ENCODE data around the gene RALGDS. TPM values are rescaled to one million over a fixed set of nuclear protein-coding genes. Genes with fewer than 3 reads are reported as not detected.

RALGDS gene
- total and polyA plus RNA-seq, 9 of the 15 experiments (the other 6 are each of a cell fraction or from before 2014, with no cell fraction given) = 0.75 to 43.3 (median 27.1) TPM

GRCh38 chr9:133153227-133154096, 32.4 kb upstream of the RALGDS start (continued):
- TF ChIP-seq PTTG1 (tag; IDR thresholded peaks at IDR 0.05; ENCODE audit: low read depth) (no peak), ZNF77 (CRISPR knock-in tag; IDR thresholded peaks at IDR 0.05) (no peak), SMARCA4 (IDR thresholded peaks at IDR 0.05) (no peak), RBM34 (IDR thresholded peaks at IDR 0.05; ENCODE audit: borderline replicate concordance, insufficient read depth, low read length) (no peak)

GRCh38 chr9:133151601-133152525, 30.8 kb upstream of the RALGDS start:
- no peaks in the 10 kb centered on the region for H3K27me3 ChIP-seq (ENCODE audit: control insufficient read depth in 2 of 2, insufficient read depth in 2 of 2, low read length in 2 of 2)
- peak overlapping the region in 1 of 2 experiments; percentile 77; a peak in 2 of 4 replicates for H3K9ac ChIP-seq (ENCODE audit: insufficient read depth in 1 of 2, low read depth in 2 of 2, low read length in 2 of 2)
- H3K4me1 ChIP-seq (replicated peaks in 1 of 2; ENCODE audit: control insufficient read depth in 2 of 2, insufficient read depth in 2 of 2, low read length in 2 of 2) = peaks cover 9 to 57% of the 10 kb centered on the region in 2 experiments; a peak in 4 of 5 replicates
- 74% methylated on average over 14 of the region's 14 CpGs for WGBS (ENCODE audit: insufficient coverage, low coverage, missing lambda C conversion rate)
- BruUV-seq (replicated peaks) = no TSS peak
- H3K9me3 ChIP-seq (replicated peaks; ENCODE audit: control insufficient read depth, insufficient read depth, low read depth, low read length) = no peaks in the 10 kb centered on the region
- DNase-seq (ENCODE audit: extremely low read depth in 1 of 4, low spot score in 3 of 4) (no peak), ATAC-seq (no peak), FAIRE-seq (no peak)
- in situ Hi-C loops (cut with MboI) = no loop called here
- ChIA-PET CTCF (ENCODE audit: low intra/inter-chr PET ratio) (no interaction called here), POLR2A (interaction anchor here (0.6 to 0.8 kb wide), 5 partner anchors 9 to 421 kb away, joined by 3 to 6 read pairs (median 3); no protein-coding TSS in a partner anchor)
- no peak overlapping the region for H3K27ac ChIP-seq (ENCODE audit: extremely low read depth, low read depth, low read length)
- intact Hi-C loops (cut with micrococcal nuclease) = no loop called here
- peaks cover 9% of the 10 kb centered on the region; the same call in 1 of the 2 replicates for H4K20me1 ChIP-seq (replicated peaks; ENCODE audit: control insufficient read depth, insufficient read depth, low read length)
- H2AFZ ChIP-seq (ENCODE audit: low read depth, low read length) = no peak overlapping the region
- H3K36me3 ChIP-seq (ENCODE audit: control insufficient read depth, insufficient read depth, low read length) = peaks cover 25% of the 10 kb centered on the region; the same call in 1 of the 3 replicates
- peaks cover 19% of the 10 kb centered on the region for H3K79me2 ChIP-seq (ENCODE audit: control insufficient read depth, insufficient read depth, low read length)
- no peaks in the 10 kb centered on the region for H3K9me1 ChIP-seq (ENCODE audit: control insufficient read depth, insufficient read depth, low read length)
- no peak overlapping the region for H3K4me3 ChIP-seq
- no peak overlapping the region for H3K4me2 ChIP-seq (ENCODE audit: insufficient read depth, low read length)
- TF ChIP-seq AFF1 (IDR thresholded peaks at IDR 0.05; ENCODE audit: low read depth in 1 of 2, partially characterized antibody in 2 of 2) (no peak), DACH1 (IDR thresholded peaks at IDR 0.05; ENCODE audit: partially characterized antibody) (no peak), SPI1 (IDR thresholded peaks at IDR 0.05; ENCODE audit: borderline replicate concordance, low read depth, low read length) (no peak), PHF20 (IDR thresholded peaks at IDR 0.05; ENCODE audit: partially characterized antibody) (no peak), ZNF165 (CRISPR knock-in tag; IDR thresholded peaks at IDR 0.05; ENCODE audit: borderline replicate concordance) (no peak), CXXC5 (CRISPR knock-in tag; IDR thresholded peaks at IDR 0.05) (no peak), GATA2 (CRISPR knock-in tag; IDR thresholded peaks at IDR 0.05) (no peak)
